Lower lobe of right lung (tissue), 2 donors: ENCODE measurements around the gene CCDC51. TPM values are rescaled to one million over a fixed set of nuclear protein-coding genes. Genes with fewer than 3 reads are reported as not detected.

Experiments
- ATAC-seq, 2 donors: fragments of 200-7000 bp; cut with Tn5 transposase; one replicate each; pipeline ENCODE4 v1.9.1; 2020 to 2022; ENCODE audit warnings: mild to moderate bottlenecking in 2 of 2, moderate library complexity in 2 of 2
- DNase-seq: peaks from one replicate; pipeline ENCODE4 v3.0.0-alpha.2; 2020
- H3K27ac ChIP-seq: fragments of 200-600 bp; one replicate; pipeline ENCODE4 v1.8.0; 2022
- H3K27me3 ChIP-seq: fragments of 200-600 bp; one replicate; pipeline ENCODE4 v1.8.0; 2022; ENCODE audit warnings: low read depth
- H3K36me3 ChIP-seq: fragments of 200-600 bp; one replicate; pipeline ENCODE4 v1.8.0; 2022; ENCODE audit warnings: mild to moderate bottlenecking
- H3K4me1 ChIP-seq: fragments of 200-600 bp; one replicate; pipeline ENCODE4 v1.8.0; 2022
- H3K4me3 ChIP-seq: fragments of 200-600 bp; one replicate; pipeline ENCODE4 v1.8.0; 2022; ENCODE audit warnings: mild to moderate bottlenecking
- H3K9me3 ChIP-seq: fragments of 200-600 bp; one replicate; pipeline ENCODE4 v1.8.0; 2022
- intact Hi-C: fragments of 100-400 bp; cut with DNase I; formaldehyde crosslinking; loops from one replicate; pipeline ENCODE4 v1.11.0; 2022
- total RNA-seq: library from RNA; stranded (reverse); fragmentation: NEBNext Ultra II Directional; extraction: Animal tissue kit (Norgen Biotek cat#: 25700); gene quantifications from one replicate; pipeline ENCODE4 v1.2.1, GENCODE V29; 2021
- TF ChIP-seq, protein P1 (sequence below): fragments of 200-600 bp; IDR thresholded peaks from one replicate; pipeline ENCODE4 v1.8.0; 2022; ENCODE audit warnings: antibody characterized with exemption, mild to moderate bottlenecking
- donor health status: DM: no; HTN: yes; CAD: no; lungs with severe emphysema.

The CCDC51 gene
- total RNA-seq, 1 donor from 2014 or later = 8.6 TPM

DNA sequence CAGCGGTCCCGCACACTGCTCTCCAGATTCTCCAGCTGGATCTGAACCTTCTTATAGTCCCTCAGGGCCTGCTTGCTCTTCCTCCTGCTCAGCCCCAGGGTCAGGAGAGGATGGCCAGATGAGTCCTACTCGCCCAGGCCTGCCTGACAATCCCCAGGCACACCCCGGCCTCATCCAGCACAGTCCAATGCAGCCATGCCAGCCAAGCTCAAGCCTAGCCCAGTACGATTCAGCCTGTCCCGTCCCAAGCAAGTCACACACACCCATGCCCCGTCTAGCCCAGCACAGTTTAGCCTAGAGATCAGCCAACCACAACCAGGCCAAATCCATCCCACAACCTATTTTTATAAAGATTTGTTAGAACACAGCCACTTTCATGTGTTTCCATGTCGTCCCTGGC, 26.8 kb downstream of the CCDC51 start:
- Histone ChIP-seq H3K27ac (no peak overlapping the region), H3K9me3 (no peaks in the 10 kb centered on the region), H3K27me3 (no peaks in the 10 kb centered on the region), H3K36me3 (peaks cover 99% of the 10 kb centered on the region), H3K4me3 (no peak overlapping the region), H3K4me1 (no peaks in the 10 kb centered on the region)
- DNase-seq (peak; percentile 23), ATAC-seq (no peak)
- intact Hi-C loops = no loop called here
- TF ChIP-seq, protein P1, sequence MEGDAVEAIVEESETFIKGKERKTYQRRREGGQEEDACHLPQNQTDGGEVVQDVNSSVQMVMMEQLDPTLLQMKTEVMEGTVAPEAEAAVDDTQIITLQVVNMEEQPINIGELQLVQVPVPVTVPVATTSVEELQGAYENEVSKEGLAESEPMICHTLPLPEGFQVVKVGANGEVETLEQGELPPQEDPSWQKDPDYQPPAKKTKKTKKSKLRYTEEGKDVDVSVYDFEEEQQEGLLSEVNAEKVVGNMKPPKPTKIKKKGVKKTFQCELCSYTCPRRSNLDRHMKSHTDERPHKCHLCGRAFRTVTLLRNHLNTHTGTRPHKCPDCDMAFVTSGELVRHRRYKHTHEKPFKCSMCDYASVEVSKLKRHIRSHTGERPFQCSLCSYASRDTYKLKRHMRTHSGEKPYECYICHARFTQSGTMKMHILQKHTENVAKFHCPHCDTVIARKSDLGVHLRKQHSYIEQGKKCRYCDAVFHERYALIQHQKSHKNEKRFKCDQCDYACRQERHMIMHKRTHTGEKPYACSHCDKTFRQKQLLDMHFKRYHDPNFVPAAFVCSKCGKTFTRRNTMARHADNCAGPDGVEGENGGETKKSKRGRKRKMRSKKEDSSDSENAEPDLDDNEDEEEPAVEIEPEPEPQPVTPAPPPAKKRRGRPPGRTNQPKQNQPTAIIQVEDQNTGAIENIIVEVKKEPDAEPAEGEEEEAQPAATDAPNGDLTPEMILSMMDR = no peak

DNA sequence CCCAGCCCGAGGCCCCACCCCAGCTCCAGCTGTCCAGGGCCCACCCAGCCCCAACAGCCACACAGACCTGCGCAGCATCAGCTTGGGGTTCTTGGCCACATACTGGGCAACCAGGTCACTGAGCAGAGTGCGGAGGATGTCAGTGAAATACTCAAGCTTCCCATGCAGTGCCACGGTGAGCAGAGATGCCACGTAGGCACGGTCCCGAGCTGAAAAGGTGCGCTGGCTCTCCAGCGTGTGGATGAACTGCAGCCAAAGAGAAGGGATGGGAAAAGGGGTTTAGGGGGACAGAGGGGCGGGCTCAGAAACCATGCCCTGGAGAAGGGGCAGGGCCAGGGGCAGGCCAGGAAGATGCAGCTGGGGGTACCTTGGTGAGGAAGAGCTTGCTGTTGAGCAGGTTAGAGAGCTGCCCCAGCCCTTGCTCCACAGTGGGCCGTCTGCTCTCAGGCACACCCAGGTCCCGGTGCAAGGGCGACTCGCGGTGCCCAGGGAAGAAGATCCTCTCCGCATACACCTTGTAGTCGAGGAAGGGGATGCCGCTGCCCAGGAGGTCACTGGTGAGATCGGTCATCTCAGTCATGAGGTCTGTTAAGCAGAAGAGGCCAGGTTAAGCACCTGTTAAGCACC, 27.4 kb downstream of the CCDC51 start:
- TF ChIP-seq, protein P1 = no peak
- no peaks in the 10 kb centered on the region for H3K27me3 ChIP-seq
- no peaks in the 10 kb centered on the region for H3K9me3 ChIP-seq
- no peak overlapping the region for H3K27ac ChIP-seq
- ATAC-seq (no peak), DNase-seq (peak; percentile 40)
- intact Hi-C loops = no loop called here
- peaks cover 99% of the 10 kb centered on the region for H3K36me3 ChIP-seq
- H3K4me1 ChIP-seq = no peaks in the 10 kb centered on the region
- no peak overlapping the region for H3K4me3 ChIP-seq

DNA sequence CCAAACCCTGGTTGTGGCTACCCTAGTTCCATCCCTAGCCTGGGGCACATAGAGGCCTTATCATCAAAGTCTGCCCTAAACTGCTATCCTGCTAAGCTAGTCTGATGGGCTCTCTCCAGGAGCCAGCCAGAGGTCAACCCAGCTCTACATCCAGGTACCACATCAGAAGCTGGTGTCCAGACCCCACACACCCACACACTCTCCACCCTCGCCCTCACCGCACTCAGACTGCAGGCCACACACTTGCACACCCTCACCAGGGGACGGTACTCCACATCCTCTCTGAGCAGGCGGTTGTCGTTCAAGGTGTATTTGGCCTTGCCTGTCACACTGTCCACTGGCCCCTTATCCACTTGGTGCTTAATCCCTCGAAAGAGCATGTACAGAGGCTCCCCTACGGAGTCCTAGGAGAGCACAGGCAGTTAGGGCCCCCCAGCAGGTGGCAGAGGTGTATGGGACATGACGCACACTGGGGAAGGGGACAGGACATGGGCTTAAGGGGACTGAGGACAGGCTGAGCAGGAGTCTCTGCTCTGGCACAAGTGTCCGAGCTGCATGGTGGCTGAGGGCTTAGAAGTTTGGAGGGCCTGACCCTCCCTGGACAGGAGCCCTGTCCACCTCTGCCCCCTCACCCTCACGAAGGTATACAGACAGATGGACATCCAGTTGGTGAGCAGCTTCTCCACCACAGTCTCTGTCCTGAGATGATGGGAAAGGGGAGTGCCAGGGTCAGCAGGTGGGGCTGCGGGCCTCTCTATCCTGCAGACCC, 28.1 kb downstream of the CCDC51 start:
- no peak overlapping the region for H3K4me3 ChIP-seq
- no peaks in the 10 kb centered on the region for H3K27me3 ChIP-seq
- peaks cover 99% of the 10 kb centered on the region for H3K36me3 ChIP-seq
- TF ChIP-seq, protein P1 = no peak
- ATAC-seq (no peak), DNase-seq (peak; percentile 27)
- no peaks in the 10 kb centered on the region for H3K4me1 ChIP-seq
- H3K9me3 ChIP-seq = no peaks in the 10 kb centered on the region
- no peak overlapping the region for H3K27ac ChIP-seq
- intact Hi-C loops = no loop called here

DNA sequence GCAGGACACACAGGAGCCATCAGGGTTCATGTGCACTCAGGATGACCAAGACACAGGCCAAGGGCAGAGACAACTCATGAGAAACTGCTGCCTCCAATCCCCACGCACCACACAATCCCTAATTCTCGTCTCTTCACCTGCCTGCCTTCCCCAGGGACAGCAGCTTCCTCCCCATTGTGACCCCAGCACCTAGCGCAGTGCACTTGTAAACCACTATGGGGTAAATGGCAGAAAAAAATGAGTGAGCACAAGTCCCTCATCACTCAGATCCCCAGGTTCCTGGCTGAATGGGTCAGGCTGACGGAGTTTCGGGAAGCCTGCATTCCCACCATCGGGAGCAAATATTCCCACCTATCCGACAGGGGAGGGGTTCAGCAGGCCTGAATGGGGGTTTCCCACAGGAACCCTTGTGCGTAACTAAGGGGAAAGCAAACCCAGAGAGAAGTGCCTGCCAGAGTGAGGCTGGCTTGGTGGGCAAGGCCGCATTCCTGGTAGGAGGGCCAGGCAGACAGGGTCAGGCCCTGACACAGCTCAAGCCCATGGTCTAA, 28.8 kb downstream of the CCDC51 start:
- TF ChIP-seq, protein P1 = no peak
- ATAC-seq = no peak
- no peaks in the 10 kb centered on the region for H3K4me1 ChIP-seq
- intact Hi-C loops = no loop called here
- H3K9me3 ChIP-seq = no peaks in the 10 kb centered on the region
- no peaks in the 10 kb centered on the region for H3K27me3 ChIP-seq
- H3K36me3 ChIP-seq = peaks cover 99% of the 10 kb centered on the region
- H3K4me3 ChIP-seq = no peak overlapping the region
- peak; percentile 26 for DNase-seq
- H3K27ac ChIP-seq = no peak overlapping the region

DNA sequence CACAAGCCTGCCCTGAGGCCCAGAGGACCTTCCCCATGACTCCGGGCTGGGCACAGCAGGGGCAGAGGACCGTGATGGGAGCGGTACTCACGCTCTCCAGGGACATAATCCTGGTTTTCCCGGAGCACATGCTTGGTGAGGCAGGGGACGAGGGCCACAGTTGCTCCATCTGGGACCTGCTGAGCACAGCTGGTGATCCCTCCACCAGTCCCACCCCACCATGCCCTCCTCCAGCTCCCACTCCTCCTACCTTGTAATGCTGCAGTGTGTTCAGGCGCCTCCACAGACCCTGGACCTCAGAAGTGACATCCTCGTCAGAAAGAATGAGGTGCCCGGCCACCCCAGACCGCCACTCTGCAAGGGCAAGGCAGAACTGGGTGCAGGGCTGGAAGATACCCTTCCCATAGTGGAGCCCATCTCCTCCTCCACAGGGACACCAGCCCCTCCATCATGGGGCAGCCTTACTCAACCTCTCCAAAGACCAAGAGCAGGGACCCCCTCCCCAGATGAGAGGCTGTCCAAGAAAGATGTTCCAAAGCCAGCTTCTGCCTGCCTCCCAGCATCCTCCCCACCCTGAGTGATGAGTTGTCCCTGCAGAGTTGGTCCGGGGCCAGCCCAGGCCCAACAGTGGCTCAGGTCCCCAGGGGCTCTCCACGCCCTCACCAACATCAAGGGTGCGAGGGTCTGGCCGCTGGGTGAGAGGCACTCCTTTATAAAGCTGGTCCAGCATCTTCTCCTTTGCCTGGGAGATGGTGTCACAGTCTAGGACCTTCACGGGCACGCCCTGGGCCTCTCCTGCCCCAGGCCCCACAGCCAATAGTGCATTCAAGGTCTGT, 29.5 kb downstream of the CCDC51 start:
- Histone ChIP-seq H3K27ac (no peak overlapping the region), H3K27me3 (no peaks in the 10 kb centered on the region), H3K9me3 (no peaks in the 10 kb centered on the region), H3K4me3 (no peak overlapping the region), H3K4me1 (no peaks in the 10 kb centered on the region), H3K36me3 (peaks cover 99% of the 10 kb centered on the region)
- peak; percentile 27 for DNase-seq
- ATAC-seq = no peak
- TF ChIP-seq, protein P1 = no peak
- intact Hi-C loops = no loop called here
